ENCODE results near the gene TXNRD1. TPM values are rescaled to one million over a fixed set of nuclear protein-coding genes. Genes with fewer than 3 reads are reported as not detected.

TXNRD1 gene
- total RNA-seq, 1 experiment from 2014 or later: 327 TPM

DNA sequence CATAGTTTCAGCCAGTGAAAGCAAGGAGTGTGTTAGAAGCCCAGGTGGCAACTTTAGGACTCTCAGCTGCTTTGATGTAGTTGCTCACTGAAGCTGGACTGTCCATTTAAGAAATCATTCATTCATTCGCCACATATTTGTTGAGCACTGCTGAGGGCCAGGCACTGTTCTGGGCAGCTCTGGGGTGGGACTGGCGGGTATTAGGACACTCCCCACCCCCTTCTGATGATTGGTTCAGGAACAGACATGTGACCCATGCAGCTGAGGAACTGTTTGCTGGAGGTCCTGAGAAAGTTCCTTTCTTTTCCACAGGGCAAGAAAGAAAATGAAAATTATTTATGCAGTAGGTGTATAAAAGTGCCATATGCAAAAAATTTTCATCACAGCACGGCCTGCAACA lies 170.9 kb downstream of the TXNRD1 start:
- H3K27me3 ChIP-seq (ENCODE audit: insufficient read depth, low read length): no peaks in the 10 kb centered on the region
- no peak overlapping the region for H3K27ac ChIP-seq (ENCODE audit: low read depth, low read length)
- no peak overlapping the region for H2AFZ ChIP-seq (ENCODE audit: low read depth, low read length, poor library complexity, severe bottlenecking)
- no peak overlapping the region for H3K4me3 ChIP-seq (replicated peaks in 1 of 2; ENCODE audit: low read depth in 1 of 2, low read length in 2 of 2)
- no peak for ATAC-seq
- no peaks in the 10 kb centered on the region for H3K9me2 ChIP-seq (ENCODE audit: insufficient read depth)
- peaks cover 0 to 14% of the 10 kb centered on the region in 2 experiments; a peak in 1 of 4 replicates for H3K4me1 ChIP-seq (ENCODE audit: control insufficient read depth in 1 of 2, insufficient read depth in 2 of 2, low read length in 2 of 2)
- H4K20me1 ChIP-seq (ENCODE audit: insufficient read depth): no peaks in the 10 kb centered on the region
- no peaks in the 10 kb centered on the region for H3K36me3 ChIP-seq (ENCODE audit: control insufficient read depth in 1 of 2, insufficient read depth in 2 of 2, low read length in 2 of 2)
- H3K79me2 ChIP-seq (ENCODE audit: insufficient read depth, low read length): no peaks in the 10 kb centered on the region
- no peaks in the 10 kb centered on the region for H3K9me3 ChIP-seq (ENCODE audit: control insufficient read depth in 1 of 2, insufficient read depth in 1 of 2, low read depth in 1 of 2, low read length in 2 of 2)
- ChIA-PET CTCF (no interaction called here), POLR2A (no interaction called here), RAD21 (ENCODE audit: low non-redundant PET in 1 of 2, low total read pairs in 2 of 2, uncharacterized antibody in 2 of 2, unreplicated experiment in 2 of 2) (interaction anchor here in 1 of 2 experiments (0.5 kb wide), 1 partner anchor 419 kb away, joined by 3 read pairs; no protein-coding TSS in a partner anchor)
- no peak for DNase-seq (ENCODE audit: low read depth, low spot score)
- no peak overlapping the region for H3K4me2 ChIP-seq (ENCODE audit: low read length)
- intact Hi-C loops (cut with micrococcal nuclease): loop anchor here (10.0 kb wide), 2 partner anchors 218 to 998 kb away; no protein-coding TSS in a partner anchor
- TF ChIP-seq YY1 (IDR thresholded peaks at IDR 0.05; ENCODE audit: extremely low read depth, insufficient replicate concordance, low read depth, low read length) (no peak), FOSL1 (IDR thresholded peaks at IDR 0.05; ENCODE audit: low read depth) (no peak), TCF7L2 (IDR thresholded peaks at IDR 0.05; ENCODE audit: borderline replicate concordance, extremely low read depth, insufficient read depth, insufficient read length) (no peak), RAD21 (IDR thresholded peaks at IDR 0.05; ENCODE audit: low read depth) (no peak), ELF1 (IDR thresholded peaks at IDR 0.05; ENCODE audit: borderline replicate concordance, low read depth) (no peak), ZNF274 (IDR thresholded peaks at IDR 0.05; ENCODE audit: low read depth, low read length) (no peak), POLR2A (IDR thresholded peaks at IDR 0.05; ENCODE audit: borderline replicate concordance, extremely low read depth, insufficient read depth, insufficient read length) (no peak), SIN3A (IDR thresholded peaks at IDR 0.05; ENCODE audit: low read depth) (no peak), EZH2 (IDR thresholded peaks at IDR 0.05) (no peak), EZH2phosphoT487 (IDR thresholded peaks at IDR 0.05; ENCODE audit: borderline replicate concordance) (no peak), SP1 (IDR thresholded peaks at IDR 0.05; ENCODE audit: low read depth) (no peak)
- TF ChIP-seq, protein P1, sequence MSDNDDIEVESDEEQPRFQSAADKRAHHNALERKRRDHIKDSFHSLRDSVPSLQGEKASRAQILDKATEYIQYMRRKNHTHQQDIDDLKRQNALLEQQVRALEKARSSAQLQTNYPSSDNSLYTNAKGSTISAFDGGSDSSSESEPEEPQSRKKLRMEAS (IDR thresholded peaks at IDR 0.05): no peak
- TF ChIP-seq, protein P2, sequence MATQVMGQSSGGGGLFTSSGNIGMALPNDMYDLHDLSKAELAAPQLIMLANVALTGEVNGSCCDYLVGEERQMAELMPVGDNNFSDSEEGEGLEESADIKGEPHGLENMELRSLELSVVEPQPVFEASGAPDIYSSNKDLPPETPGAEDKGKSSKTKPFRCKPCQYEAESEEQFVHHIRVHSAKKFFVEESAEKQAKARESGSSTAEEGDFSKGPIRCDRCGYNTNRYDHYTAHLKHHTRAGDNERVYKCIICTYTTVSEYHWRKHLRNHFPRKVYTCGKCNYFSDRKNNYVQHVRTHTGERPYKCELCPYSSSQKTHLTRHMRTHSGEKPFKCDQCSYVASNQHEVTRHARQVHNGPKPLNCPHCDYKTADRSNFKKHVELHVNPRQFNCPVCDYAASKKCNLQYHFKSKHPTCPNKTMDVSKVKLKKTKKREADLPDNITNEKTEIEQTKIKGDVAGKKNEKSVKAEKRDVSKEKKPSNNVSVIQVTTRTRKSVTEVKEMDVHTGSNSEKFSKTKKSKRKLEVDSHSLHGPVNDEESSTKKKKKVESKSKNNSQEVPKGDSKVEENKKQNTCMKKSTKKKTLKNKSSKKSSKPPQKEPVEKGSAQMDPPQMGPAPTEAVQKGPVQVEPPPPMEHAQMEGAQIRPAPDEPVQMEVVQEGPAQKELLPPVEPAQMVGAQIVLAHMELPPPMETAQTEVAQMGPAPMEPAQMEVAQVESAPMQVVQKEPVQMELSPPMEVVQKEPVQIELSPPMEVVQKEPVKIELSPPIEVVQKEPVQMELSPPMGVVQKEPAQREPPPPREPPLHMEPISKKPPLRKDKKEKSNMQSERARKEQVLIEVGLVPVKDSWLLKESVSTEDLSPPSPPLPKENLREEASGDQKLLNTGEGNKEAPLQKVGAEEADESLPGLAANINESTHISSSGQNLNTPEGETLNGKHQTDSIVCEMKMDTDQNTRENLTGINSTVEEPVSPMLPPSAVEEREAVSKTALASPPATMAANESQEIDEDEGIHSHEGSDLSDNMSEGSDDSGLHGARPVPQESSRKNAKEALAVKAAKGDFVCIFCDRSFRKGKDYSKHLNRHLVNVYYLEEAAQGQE (IDR thresholded peaks at IDR 0.05; ENCODE audit: low read depth): no peak
- TF ChIP-seq, protein P3, sequence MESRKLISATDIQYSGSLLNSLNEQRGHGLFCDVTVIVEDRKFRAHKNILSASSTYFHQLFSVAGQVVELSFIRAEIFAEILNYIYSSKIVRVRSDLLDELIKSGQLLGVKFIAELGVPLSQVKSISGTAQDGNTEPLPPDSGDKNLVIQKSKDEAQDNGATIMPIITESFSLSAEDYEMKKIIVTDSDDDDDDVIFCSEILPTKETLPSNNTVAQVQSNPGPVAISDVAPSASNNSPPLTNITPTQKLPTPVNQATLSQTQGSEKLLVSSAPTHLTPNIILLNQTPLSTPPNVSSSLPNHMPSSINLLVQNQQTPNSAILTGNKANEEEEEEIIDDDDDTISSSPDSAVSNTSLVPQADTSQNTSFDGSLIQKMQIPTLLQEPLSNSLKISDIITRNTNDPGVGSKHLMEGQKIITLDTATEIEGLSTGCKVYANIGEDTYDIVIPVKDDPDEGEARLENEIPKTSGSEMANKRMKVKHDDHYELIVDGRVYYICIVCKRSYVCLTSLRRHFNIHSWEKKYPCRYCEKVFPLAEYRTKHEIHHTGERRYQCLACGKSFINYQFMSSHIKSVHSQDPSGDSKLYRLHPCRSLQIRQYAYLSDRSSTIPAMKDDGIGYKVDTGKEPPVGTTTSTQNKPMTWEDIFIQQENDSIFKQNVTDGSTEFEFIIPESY (IDR thresholded peaks at IDR 0.05; ENCODE audit: extremely low read depth, insufficient replicate concordance, low read length): no peak
- H3K9ac ChIP-seq (ENCODE audit: low read length): no peak overlapping the region
- BruUV-seq (replicated peaks): no TSS peak
